Measurements from ENCODE around the gene SERF2. TPM values are rescaled to one million over a fixed set of nuclear protein-coding genes. Genes with fewer than 3 reads are reported as not detected.

SERF2 gene
- total and polyA plus RNA-seq, 2 of the 8 experiments (the other 6 are each of a cell fraction or from before 2014, with no cell fraction given), result 655 to 999 TPM

DNA sequence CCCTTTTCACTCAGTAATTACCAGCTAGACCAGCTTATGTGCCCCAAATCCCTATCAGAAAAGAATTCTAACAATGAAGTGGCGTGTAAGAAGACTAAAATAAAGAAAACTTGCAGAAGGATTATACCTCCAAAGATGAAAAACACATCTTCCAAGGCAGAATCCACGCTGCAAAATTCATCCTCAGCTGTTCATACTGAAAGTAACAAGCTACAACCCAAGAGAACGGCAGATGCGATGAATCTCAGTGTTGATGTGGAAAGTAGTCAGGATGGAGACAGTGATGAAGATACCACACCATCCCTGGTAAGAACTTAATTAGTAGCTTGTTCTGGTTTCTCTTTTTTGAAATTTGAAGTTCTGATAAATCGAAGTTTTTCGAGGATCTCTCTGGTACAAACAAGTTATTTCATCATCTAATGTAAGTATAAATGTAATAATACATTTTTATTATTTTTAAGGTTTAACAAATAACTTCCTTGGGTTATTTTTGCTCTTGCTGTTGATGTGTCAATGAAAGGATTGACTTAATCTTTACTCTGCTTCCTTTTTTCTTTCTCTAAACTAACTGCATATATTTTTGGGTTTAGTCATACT is 36.0 kb downstream of the SERF2 start (continued):
- TF ChIP-seq, protein P1, sequence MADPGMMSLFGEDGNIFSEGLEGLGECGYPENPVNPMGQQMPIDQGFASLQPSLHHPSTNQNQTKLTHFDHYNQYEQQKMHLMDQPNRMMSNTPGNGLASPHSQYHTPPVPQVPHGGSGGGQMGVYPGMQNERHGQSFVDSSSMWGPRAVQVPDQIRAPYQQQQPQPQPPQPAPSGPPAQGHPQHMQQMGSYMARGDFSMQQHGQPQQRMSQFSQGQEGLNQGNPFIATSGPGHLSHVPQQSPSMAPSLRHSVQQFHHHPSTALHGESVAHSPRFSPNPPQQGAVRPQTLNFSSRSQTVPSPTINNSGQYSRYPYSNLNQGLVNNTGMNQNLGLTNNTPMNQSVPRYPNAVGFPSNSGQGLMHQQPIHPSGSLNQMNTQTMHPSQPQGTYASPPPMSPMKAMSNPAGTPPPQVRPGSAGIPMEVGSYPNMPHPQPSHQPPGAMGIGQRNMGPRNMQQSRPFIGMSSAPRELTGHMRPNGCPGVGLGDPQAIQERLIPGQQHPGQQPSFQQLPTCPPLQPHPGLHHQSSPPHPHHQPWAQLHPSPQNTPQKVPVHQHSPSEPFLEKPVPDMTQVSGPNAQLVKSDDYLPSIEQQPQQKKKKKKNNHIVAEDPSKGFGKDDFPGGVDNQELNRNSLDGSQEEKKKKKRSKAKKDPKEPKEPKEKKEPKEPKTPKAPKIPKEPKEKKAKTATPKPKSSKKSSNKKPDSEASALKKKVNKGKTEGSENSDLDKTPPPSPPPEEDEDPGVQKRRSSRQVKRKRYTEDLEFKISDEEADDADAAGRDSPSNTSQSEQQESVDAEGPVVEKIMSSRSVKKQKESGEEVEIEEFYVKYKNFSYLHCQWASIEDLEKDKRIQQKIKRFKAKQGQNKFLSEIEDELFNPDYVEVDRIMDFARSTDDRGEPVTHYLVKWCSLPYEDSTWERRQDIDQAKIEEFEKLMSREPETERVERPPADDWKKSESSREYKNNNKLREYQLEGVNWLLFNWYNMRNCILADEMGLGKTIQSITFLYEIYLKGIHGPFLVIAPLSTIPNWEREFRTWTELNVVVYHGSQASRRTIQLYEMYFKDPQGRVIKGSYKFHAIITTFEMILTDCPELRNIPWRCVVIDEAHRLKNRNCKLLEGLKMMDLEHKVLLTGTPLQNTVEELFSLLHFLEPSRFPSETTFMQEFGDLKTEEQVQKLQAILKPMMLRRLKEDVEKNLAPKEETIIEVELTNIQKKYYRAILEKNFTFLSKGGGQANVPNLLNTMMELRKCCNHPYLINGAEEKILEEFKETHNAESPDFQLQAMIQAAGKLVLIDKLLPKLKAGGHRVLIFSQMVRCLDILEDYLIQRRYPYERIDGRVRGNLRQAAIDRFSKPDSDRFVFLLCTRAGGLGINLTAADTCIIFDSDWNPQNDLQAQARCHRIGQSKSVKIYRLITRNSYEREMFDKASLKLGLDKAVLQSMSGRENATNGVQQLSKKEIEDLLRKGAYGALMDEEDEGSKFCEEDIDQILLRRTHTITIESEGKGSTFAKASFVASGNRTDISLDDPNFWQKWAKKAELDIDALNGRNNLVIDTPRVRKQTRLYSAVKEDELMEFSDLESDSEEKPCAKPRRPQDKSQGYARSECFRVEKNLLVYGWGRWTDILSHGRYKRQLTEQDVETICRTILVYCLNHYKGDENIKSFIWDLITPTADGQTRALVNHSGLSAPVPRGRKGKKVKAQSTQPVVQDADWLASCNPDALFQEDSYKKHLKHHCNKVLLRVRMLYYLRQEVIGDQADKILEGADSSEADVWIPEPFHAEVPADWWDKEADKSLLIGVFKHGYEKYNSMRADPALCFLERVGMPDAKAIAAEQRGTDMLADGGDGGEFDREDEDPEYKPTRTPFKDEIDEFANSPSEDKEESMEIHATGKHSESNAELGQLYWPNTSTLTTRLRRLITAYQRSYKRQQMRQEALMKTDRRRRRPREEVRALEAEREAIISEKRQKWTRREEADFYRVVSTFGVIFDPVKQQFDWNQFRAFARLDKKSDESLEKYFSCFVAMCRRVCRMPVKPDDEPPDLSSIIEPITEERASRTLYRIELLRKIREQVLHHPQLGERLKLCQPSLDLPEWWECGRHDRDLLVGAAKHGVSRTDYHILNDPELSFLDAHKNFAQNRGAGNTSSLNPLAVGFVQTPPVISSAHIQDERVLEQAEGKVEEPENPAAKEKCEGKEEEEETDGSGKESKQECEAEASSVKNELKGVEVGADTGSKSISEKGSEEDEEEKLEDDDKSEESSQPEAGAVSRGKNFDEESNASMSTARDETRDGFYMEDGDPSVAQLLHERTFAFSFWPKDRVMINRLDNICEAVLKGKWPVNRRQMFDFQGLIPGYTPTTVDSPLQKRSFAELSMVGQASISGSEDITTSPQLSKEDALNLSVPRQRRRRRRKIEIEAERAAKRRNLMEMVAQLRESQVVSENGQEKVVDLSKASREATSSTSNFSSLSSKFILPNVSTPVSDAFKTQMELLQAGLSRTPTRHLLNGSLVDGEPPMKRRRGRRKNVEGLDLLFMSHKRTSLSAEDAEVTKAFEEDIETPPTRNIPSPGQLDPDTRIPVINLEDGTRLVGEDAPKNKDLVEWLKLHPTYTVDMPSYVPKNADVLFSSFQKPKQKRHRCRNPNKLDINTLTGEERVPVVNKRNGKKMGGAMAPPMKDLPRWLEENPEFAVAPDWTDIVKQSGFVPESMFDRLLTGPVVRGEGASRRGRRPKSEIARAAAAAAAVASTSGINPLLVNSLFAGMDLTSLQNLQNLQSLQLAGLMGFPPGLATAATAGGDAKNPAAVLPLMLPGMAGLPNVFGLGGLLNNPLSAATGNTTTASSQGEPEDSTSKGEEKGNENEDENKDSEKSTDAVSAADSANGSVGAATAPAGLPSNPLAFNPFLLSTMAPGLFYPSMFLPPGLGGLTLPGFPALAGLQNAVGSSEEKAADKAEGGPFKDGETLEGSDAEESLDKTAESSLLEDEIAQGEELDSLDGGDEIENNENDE (IDR thresholded peaks at IDR 0.05; ENCODE audit: insufficient replicate concordance, low read length), result no peak
- TF ChIP-seq TCF12 (IDR thresholded peaks at IDR 0.05; ENCODE audit: low read depth, low read length) (no peak), KDM1A (IDR thresholded peaks at IDR 0.05; ENCODE audit: borderline replicate concordance, low read length) (no peak), SAP30 (IDR thresholded peaks at IDR 0.05; ENCODE audit: insufficient read depth, insufficient replicate concordance, low read length) (no peak), TEAD4 (IDR thresholded peaks at IDR 0.05; ENCODE audit: low read depth, low read length) (no peak), JUN (IDR thresholded peaks at IDR 0.05; ENCODE audit: low read depth, low read length) (no peak), CBX5 (IDR thresholded peaks at IDR 0.05; ENCODE audit: low read depth, low read length) (no peak), ASH2L (IDR thresholded peaks at IDR 0.05; ENCODE audit: low read length) (no peak), TBP (IDR thresholded peaks at IDR 0.05; ENCODE audit: low read depth, low read length) (no peak), NRF1 (IDR thresholded peaks at IDR 0.05; ENCODE audit: low read depth, low read length) (no peak), CHD1 (IDR thresholded peaks at IDR 0.05; ENCODE audit: low read depth, low read length) (no peak)
